HEK293T (cell line): ENCODE data around the gene SNX20.

Experiments used
- CTCF ChIA-PET: fragments of 350-600 bp; formaldehyde crosslinking; extraction: SDS; loops from one replicate; lab custom pipeline; 2021; ENCODE audit warnings: antibody characterized with exemption, inconsistent platforms; lab: Yijun Ruan, JAX
- POLR2A ChIA-PET: fragments of 350-600 bp; formaldehyde crosslinking; extraction: SDS; loops from one replicate; lab custom pipeline; 2020; ENCODE audit warnings: antibody characterized with exemption, inconsistent platforms; lab: Yijun Ruan, JAX
- DNase-seq: peaks from one replicate; pipeline ENCODE4 v3.0.0; 2012; ENCODE audit warnings: mixed read lengths; ENCODE audit errors: extremely low spot score
- ARNT ChIP-seq: fragments of 450-650 bp; IDR thresholded peaks from 2 replicates; pipeline ENCODE4 v1.6.1; 2017; ENCODE audit warnings: mild to moderate bottlenecking
- BHLHE40 ChIP-seq: fragments of 450-650 bp; IDR thresholded peaks from 2 replicates; pipeline ENCODE4 v1.6.1; 2016; ENCODE audit warnings: mild to moderate bottlenecking, moderate library complexity, borderline replicate concordance
- CTBP1 ChIP-seq: fragments of 450-650 bp; IDR thresholded peaks from 2 replicates; pipeline ENCODE4 v1.6.1; 2016; ENCODE audit warnings: borderline replicate concordance
- ELF4 ChIP-seq: fragments of 450-650 bp; IDR thresholded peaks from 2 replicates; pipeline ENCODE4 v1.6.1; 2017; ENCODE audit warnings: antibody characterized with exemption
- FOXA1 ChIP-seq: fragments of 450-650 bp; IDR thresholded peaks from 2 replicates; pipeline ENCODE4 v1.6.1; 2016; ENCODE audit warnings: mild to moderate bottlenecking
- FOXK2 ChIP-seq: fragments of 450-650 bp; IDR thresholded peaks from 2 replicates; pipeline ENCODE4 v1.6.1; 2016; ENCODE audit warnings: mild to moderate bottlenecking
- FOXM1 ChIP-seq: fragments of 450-650 bp; IDR thresholded peaks from 2 replicates; pipeline ENCODE4 v1.6.1; 2017; ENCODE audit warnings: mild to moderate bottlenecking, borderline replicate concordance
- HDGF ChIP-seq: fragments of 450-650 bp; IDR thresholded peaks from 2 replicates; pipeline ENCODE4 v1.6.1; 2017; ENCODE audit warnings: antibody characterized with exemption, borderline replicate concordance
- L3MBTL2 ChIP-seq: fragments of 450-650 bp; conservative IDR thresholded peaks from 2 replicates; pipeline ENCODE4 v1.6.1; 2016; ENCODE audit warnings: mild to moderate bottlenecking
- LEF1 ChIP-seq: fragments of 450-650 bp; IDR thresholded peaks from 2 replicates; pipeline ENCODE4 v1.6.1; 2017; ENCODE audit warnings: mild to moderate bottlenecking, borderline replicate concordance
- NFRKB ChIP-seq: fragments of 450-650 bp; IDR thresholded peaks from 2 replicates; pipeline ENCODE4 v1.6.1; 2016; ENCODE audit warnings: mild to moderate bottlenecking, moderate library complexity
- PKNOX1 ChIP-seq: fragments of 450-650 bp; IDR thresholded peaks from 2 replicates; pipeline ENCODE4 v1.6.1; 2016
- SP1 ChIP-seq: fragments of 450-650 bp; IDR thresholded peaks from 2 replicates; pipeline ENCODE4 v1.6.1; 2017
- SUZ12 ChIP-seq: fragments of 450-650 bp; IDR thresholded peaks from 2 replicates; pipeline ENCODE4 v1.6.1; 2016; ENCODE audit warnings: mild to moderate bottlenecking
- TARDBP ChIP-seq: fragments of 450-650 bp; IDR thresholded peaks from 2 replicates; pipeline ENCODE4 v1.6.1; 2016
- ZNF384 ChIP-seq: fragments of 450-650 bp; IDR thresholded peaks from 2 replicates; pipeline ENCODE4 v1.6.1; 2016

SNX20 gene

GRCh38 chr16:50626868-50627267 lies 54.2 kb downstream of the SNX20 start:
- DNase-seq, result no peak
- no peak for TF ChIP-seq ZNF384
- TF ChIP-seq TARDBP, result no peak
- no peak for TF ChIP-seq BHLHE40
- no peak for TF ChIP-seq LEF1
- no peak for TF ChIP-seq FOXK2
- TF ChIP-seq FOXA1, result no peak
- TF ChIP-seq CTBP1, result no peak
- TF ChIP-seq ELF4, result no peak
- CTCF ChIA-PET, result no interaction called here
- POLR2A ChIA-PET, result no interaction called here

GRCh38 chr16:50625374-50625773 lies 55.7 kb downstream of the SNX20 start:
- no peak for DNase-seq
- ChIA-PET POLR2A (no interaction called here), CTCF (no interaction called here)
- TF ChIP-seq SP1 (no peak), HDGF (no peak), FOXK2 (no peak), TARDBP (no peak), LEF1 (no peak), FOXM1 (no peak), ZNF384 (no peak), L3MBTL2 (no peak), SUZ12 (no peak), ARNT (no peak), ELF4 (no peak), CTBP1 (no peak), BHLHE40 (no peak), FOXA1 (no peak)

- CTCF ChIA-PET, result interaction anchor here (0.7 kb wide), 1 partner anchor 119 kb away, joined by 3 read pairs; no protein-coding TSS in a partner anchor
- DNase-seq, result no peak
- TF ChIP-seq FOXK2 (no peak), ELF4 (no peak), ZNF384 (no peak), ARNT (no peak), SUZ12 (no peak), FOXM1 (no peak), BHLHE40 (no peak), CTBP1 (no peak), TARDBP (no peak), PKNOX1 (no peak), LEF1 (no peak), L3MBTL2 (no peak), HDGF (no peak)
- POLR2A ChIA-PET, result no interaction called here
Observed at GRCh38 chr16:50624449-50624970, 56.6 kb downstream of the SNX20 start.

DNA sequence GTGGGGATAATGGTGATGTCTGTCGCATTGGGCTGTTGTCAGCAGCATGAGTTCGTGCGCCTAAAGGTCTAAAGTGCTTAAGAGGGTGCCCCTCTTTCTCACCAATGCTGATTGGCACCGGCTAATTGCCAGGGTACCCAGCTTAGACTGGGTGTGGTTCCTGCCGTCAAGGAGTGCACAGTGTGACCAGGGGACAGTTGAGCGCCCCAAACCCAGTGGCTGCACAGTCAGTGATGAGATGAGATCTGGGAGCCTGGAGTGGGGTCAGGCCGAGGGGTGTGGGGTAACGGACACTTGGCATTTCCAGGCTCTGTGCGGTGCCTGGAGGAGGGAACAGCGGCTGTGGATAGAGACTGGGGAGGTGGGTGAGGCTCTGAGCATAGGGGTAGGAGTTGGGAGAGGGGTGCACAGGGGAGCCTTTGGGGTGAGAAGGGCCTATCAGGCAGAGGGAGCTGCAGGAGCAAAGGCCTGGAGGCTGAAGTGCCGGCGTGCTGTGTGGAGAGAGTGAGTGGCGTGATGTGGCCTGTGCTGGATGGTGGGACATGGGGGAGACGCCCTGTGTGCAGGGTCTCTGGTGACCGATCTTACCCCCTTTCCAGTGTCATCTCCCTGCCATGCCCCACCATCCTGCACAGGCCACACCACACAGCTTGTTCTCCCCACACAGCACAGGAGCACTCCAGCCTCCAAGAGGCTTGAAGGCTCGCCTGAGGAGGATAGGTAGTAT lies 58.3 kb downstream of the SNX20 start:
- POLR2A ChIA-PET, result no interaction called here
- CTCF ChIA-PET, result no interaction called here
- no peak for DNase-seq
- TF ChIP-seq FOXA1, result no peak
- TF ChIP-seq L3MBTL2, result no peak
- no peak for TF ChIP-seq ELF4
- TF ChIP-seq BHLHE40, result no peak
- no peak for TF ChIP-seq FOXM1
- no peak for TF ChIP-seq FOXK2
- no peak for TF ChIP-seq NFRKB
- TF ChIP-seq SP1, result no peak
- TF ChIP-seq HDGF, result no peak
- TF ChIP-seq TARDBP, result no peak
- TF ChIP-seq ZNF384, result no peak

DNA sequence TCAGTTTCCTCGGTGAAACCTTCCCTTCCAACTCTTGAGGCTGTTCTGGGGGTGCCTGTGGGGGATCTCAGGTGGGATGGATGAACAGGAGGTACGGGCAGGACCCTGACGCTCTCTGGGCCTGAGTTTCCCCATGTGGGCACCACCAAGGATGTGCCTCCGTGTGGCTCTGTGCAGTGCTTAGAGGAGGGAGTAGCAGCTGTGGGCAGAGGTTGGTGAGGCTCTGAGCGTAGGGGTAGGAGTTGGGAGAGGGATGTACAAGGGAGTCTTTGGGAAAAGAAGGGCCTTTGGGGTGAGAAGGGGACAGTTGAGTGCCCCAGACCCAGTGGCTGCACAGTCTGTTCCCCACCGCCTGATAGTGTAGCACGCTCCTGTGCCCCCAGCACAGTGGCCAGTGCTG lies 59.1 kb downstream of the SNX20 start:
- ChIA-PET POLR2A (no interaction called here), CTCF (no interaction called here)
- DNase-seq, result no peak
- TF ChIP-seq TARDBP, result no peak
- no peak for TF ChIP-seq BHLHE40
- TF ChIP-seq CTBP1, result no peak
- no peak for TF ChIP-seq ZNF384
- TF ChIP-seq FOXA1, result no peak
- TF ChIP-seq SP1, result no peak
- no peak for TF ChIP-seq PKNOX1
- TF ChIP-seq FOXM1, result no peak
- TF ChIP-seq HDGF, result no peak
- TF ChIP-seq FOXK2, result no peak
- no peak for TF ChIP-seq LEF1
- no peak for TF ChIP-seq ARNT
- no peak for TF ChIP-seq ELF4
- no peak for TF ChIP-seq SUZ12
- TF ChIP-seq NFRKB, result no peak
- no peak for TF ChIP-seq L3MBTL2
